H1 (cell line): ENCODE measurements around the gene FBXL12. TPM values are rescaled to one million over a fixed set of nuclear protein-coding genes. Genes with fewer than 3 reads are reported as not detected.
A peak's percentile ranks its signal among the peaks of the same experiment; 100 is the strongest.

Experiments
- CTCF ChIA-PET: fragments of 300-600 bp; sonication (Branson Sonifier 250); formaldehyde crosslinking; loops from one replicate; lab custom pipeline; 2021; ENCODE audit not compliant: partially characterized antibody; lab: Charles Lee
- POLR2A ChIA-PET: fragments of 300-600 bp; sonication (Branson Sonifier 250); formaldehyde crosslinking; loops from one replicate; lab custom pipeline; 2021; ENCODE audit warnings: inconsistent platforms; ENCODE audit not compliant: partially characterized antibody; lab: Charles Lee
- DNase-seq, 2 experiments: peaks; one replicate each; pipeline versions ENCODE4 v3.0.0 to v3.0.0-alpha.2; 2010 to 2022; ENCODE audit warnings: low spot score in 2 of 2, low read depth in 1 of 2, mixed read lengths in 1 of 2
- FAIRE-seq: peaks from 2 replicates; lab custom pipeline; 2011; peaks lifted over from hg19 to GRCh38; lab: Jason Lieb, UNC
- H2AFZ ChIP-seq: 2 replicates; pipeline ENCODE4 v1.8.1; 2012; ENCODE audit warnings: low read length, inconsistent platforms
- H2AK5ac ChIP-seq: 2 replicates; pipeline ENCODE4 v1.6.1; 2013; ENCODE audit warnings: low read depth, low read length
- H2BK120ac ChIP-seq: replicated peaks from 2 replicates; pipeline ENCODE3; 2013; ENCODE audit warnings: low read depth, low read length, inconsistent platforms
- H2BK12ac ChIP-seq: 2 replicates; pipeline ENCODE4 v1.6.1; 2013; ENCODE audit warnings: low read depth, low read length
- H2BK15ac ChIP-seq: 2 replicates; pipeline ENCODE4 v1.6.1; 2013; ENCODE audit warnings: low read length
- H2BK20ac ChIP-seq: 2 replicates; pipeline ENCODE4 v1.6.1; 2013; ENCODE audit warnings: low read length
- H2BK5ac ChIP-seq: 2 replicates; pipeline ENCODE4 v1.6.1; 2013; ENCODE audit warnings: low read depth, low read length
- H3K14ac ChIP-seq: 2 replicates; pipeline ENCODE4 v1.6.1; 2013; ENCODE audit warnings: inconsistent platforms; ENCODE audit not compliant: insufficient read length
- H3K18ac ChIP-seq: 2 replicates; pipeline ENCODE4 v1.6.1; 2013; ENCODE audit warnings: low read length; ENCODE audit errors: extremely low read depth
- H3K23ac ChIP-seq: 2 replicates; pipeline ENCODE4 v1.6.1; 2013; ENCODE audit warnings: inconsistent platforms; ENCODE audit not compliant: insufficient read length
- H3K23me2 ChIP-seq: 2 replicates; pipeline ENCODE4 v1.6.1; 2013; ENCODE audit warnings: low read depth, low read length
- H3K27ac ChIP-seq: 2 replicates; pipeline ENCODE4 v1.6.1; 2011; ENCODE audit warnings: low read depth, low read length, inconsistent platforms
- H3K27me3 ChIP-seq, 4 experiments: replicated peaks in 1 of 4; 1 replicate in 1 of 4; 2 replicates in 3 of 4; pipeline versions ENCODE4 v1.6.1 to v1.8.1; 2011 to 2013; ENCODE audit warnings: low read length in 3 of 4, mild to moderate bottlenecking in 3 of 4, inconsistent platforms in 2 of 4, mixed read lengths in 2 of 4, moderate library complexity in 1 of 4; ENCODE audit not compliant: control insufficient read depth in 3 of 4, insufficient read depth in 3 of 4; ENCODE audit errors: extremely low read depth in 1 of 4
- H3K36me3 ChIP-seq, 4 experiments: 2 replicates each; pipeline versions ENCODE4 v1.6.1 to v1.8.1; 2011 to 2013; ENCODE audit warnings: mild to moderate bottlenecking in 4 of 4, low read length in 3 of 4, moderate library complexity in 2 of 4, control low read depth in 1 of 4, inconsistent platforms in 1 of 4; ENCODE audit not compliant: insufficient read depth in 4 of 4, control insufficient read depth in 2 of 4
- H3K4ac ChIP-seq: replicated peaks from 2 replicates; pipeline ENCODE3; 2013; ENCODE audit warnings: low read length, low read depth, mixed read lengths, inconsistent platforms; ENCODE audit not compliant: insufficient read length
- H3K4me1 ChIP-seq, 4 experiments: replicated peaks in 1 of 4; 1 replicate in 1 of 4; 2 replicates in 3 of 4; pipeline versions ENCODE4 v1.6.1 to v1.8.1; 2011 to 2013; ENCODE audit warnings: low read length in 3 of 4, inconsistent platforms in 2 of 4, mixed read lengths in 1 of 4; ENCODE audit not compliant: insufficient read depth in 4 of 4, control insufficient read depth in 3 of 4
- H3K4me2 ChIP-seq, 2 experiments: 2 replicates each; pipeline versions ENCODE4 v1.6.1 to v1.8.1; 2011 to 2013; ENCODE audit warnings: low read depth in 2 of 2, low read length in 2 of 2, control low read depth in 1 of 2, inconsistent platforms in 1 of 2, mild to moderate bottlenecking in 1 of 2; ENCODE audit not compliant: insufficient read depth in 1 of 2
- H3K4me3 ChIP-seq, 4 experiments: fragments of 200-600, 300-600 bp in 1 of 4; sonication (generic), shearing (Covaris generic), sonication (Bioruptor Twin) in 1 of 4; 2 replicates each; pipeline versions ENCODE4 v1.5.1 to v1.8.1; 2011 to 2016; ENCODE audit warnings: low read length in 4 of 4, low read depth in 3 of 4, control low read depth in 2 of 4, inconsistent platforms in 2 of 4, mild to moderate bottlenecking in 2 of 4, mixed read lengths in 1 of 4, moderate library complexity in 1 of 4; ENCODE audit not compliant: insufficient read depth in 2 of 4; ENCODE audit errors: extremely low read depth in 1 of 4
- H3K56ac ChIP-seq: replicated peaks from 2 replicates; pipeline ENCODE3; 2013; ENCODE audit warnings: low read depth, mild to moderate bottlenecking, mixed read lengths, low read length, inconsistent platforms; ENCODE audit not compliant: insufficient read length
- H3K79me1 ChIP-seq: 2 replicates; pipeline ENCODE4 v1.6.1; 2013; ENCODE audit warnings: low read depth, low read length, control low read depth
- H3K79me2 ChIP-seq, 2 experiments: 2 replicates each; pipeline versions ENCODE4 v1.6.1 to v1.8.1; 2012 to 2013; ENCODE audit warnings: low read length in 2 of 2, mild to moderate bottlenecking in 2 of 2, inconsistent platforms in 1 of 2; ENCODE audit not compliant: insufficient read depth in 2 of 2, control insufficient read depth in 1 of 2
- H3K9ac ChIP-seq, 4 experiments: replicated peaks in 1 of 4; 1 replicate in 1 of 4; 2 replicates in 3 of 4; pipeline versions ENCODE4 v1.6.1 to v1.8.1; 2011 to 2013; ENCODE audit warnings: low read depth in 3 of 4, low read length in 3 of 4, control low read depth in 2 of 4, mild to moderate bottlenecking in 2 of 4, moderate library complexity in 2 of 4, inconsistent platforms in 1 of 4; ENCODE audit errors: extremely low read depth in 1 of 4
- H3K9me3 ChIP-seq, 2 experiments: 2 replicates each; pipeline versions ENCODE4 v1.6.1 to v1.8.1; 2012 to 2013; ENCODE audit warnings: mild to moderate bottlenecking in 2 of 2, moderate library complexity in 2 of 2, control low read depth in 1 of 2, inconsistent platforms in 1 of 2, low read depth in 1 of 2, low read length in 1 of 2, mixed read lengths in 1 of 2; ENCODE audit not compliant: insufficient read depth in 2 of 2
- H4K20me1 ChIP-seq, 2 experiments: replicated peaks in 1 of 2; 2 replicates each; pipeline versions ENCODE3 to v1.8.1; 2011 to 2013; ENCODE audit warnings: inconsistent platforms in 2 of 2, low read length in 2 of 2, mild to moderate bottlenecking in 1 of 2; ENCODE audit not compliant: insufficient read depth in 2 of 2, control insufficient read depth in 1 of 2
- H4K5ac ChIP-seq: 2 replicates; pipeline ENCODE4 v1.6.1; 2013; ENCODE audit warnings: low read length, low read depth, mixed read lengths, inconsistent platforms; ENCODE audit not compliant: insufficient read length
- H4K8ac ChIP-seq: 2 replicates; pipeline ENCODE4 v1.8.0; 2013; ENCODE audit warnings: mild to moderate bottlenecking, moderate library complexity, low read length, inconsistent platforms; ENCODE audit not compliant: insufficient read depth; ENCODE audit errors: extremely low read depth
- H4K91ac ChIP-seq: replicated peaks from 2 replicates; pipeline ENCODE3; 2013; ENCODE audit warnings: low read length, mixed read lengths, inconsistent platforms; ENCODE audit not compliant: insufficient read length
- ASH2L ChIP-seq: fragments of 200-600, 300-600 bp; sonication (generic); IDR thresholded peaks from one replicate; pipeline ENCODE4 v1.7.1; 2017; ENCODE audit warnings: low read length
- ATF3 ChIP-seq: IDR thresholded peaks from 2 replicates; pipeline ENCODE4 v1.6.1; 2011; ENCODE audit warnings: low read depth, mild to moderate bottlenecking, low read length; ENCODE audit not compliant: insufficient read depth
- BACH1 ChIP-seq: IDR thresholded peaks from 2 replicates; pipeline ENCODE4 v1.6.1; 2012; ENCODE audit warnings: low read length, improper control_type of control experiment
- CBX8 ChIP-seq: fragments of 300-800, 300-1000 bp; sonication (generic); IDR thresholded peaks from 2 replicates; pipeline ENCODE4 v1.7.1; 2016; ENCODE audit warnings: low read depth, low read length, borderline replicate concordance
- CEBPB ChIP-seq: IDR thresholded peaks from 2 replicates; pipeline ENCODE4 v1.6.1; 2012; ENCODE audit warnings: low read depth, low read length
- FOSL1 ChIP-seq: IDR thresholded peaks from 2 replicates; pipeline ENCODE4 v1.6.1; 2011; ENCODE audit warnings: mild to moderate bottlenecking, low read depth, low read length, moderate library complexity; ENCODE audit not compliant: insufficient read depth
- KDM1A ChIP-seq: fragments of 200-600, 300-600 bp; sonication (generic); IDR thresholded peaks from 2 replicates; pipeline ENCODE4 v1.7.1; 2016; ENCODE audit warnings: mild to moderate bottlenecking, low read length, borderline replicate concordance
- MAFK ChIP-seq: IDR thresholded peaks from 2 replicates; pipeline ENCODE4 v1.6.1; 2012; ENCODE audit warnings: low read depth, mild to moderate bottlenecking, improper control_type of control experiment, low read length
- NANOG ChIP-seq: IDR thresholded peaks from 2 replicates; pipeline ENCODE4 v1.6.1; 2011; ENCODE audit warnings: low read length, low read depth, mild to moderate bottlenecking, inconsistent platforms; ENCODE audit not compliant: insufficient read depth, poor library complexity, severe bottlenecking
- SIN3A ChIP-seq, 2 experiments: IDR thresholded peaks in 1 of 2; conservative IDR thresholded peaks in 1 of 2; 2 replicates each; pipeline ENCODE4 v1.6.1; 2011 to 2012; ENCODE audit warnings: low read length in 2 of 2, improper control_type of control experiment in 1 of 2, low read depth in 1 of 2, mild to moderate bottlenecking in 1 of 2
- SIRT6 ChIP-seq: IDR thresholded peaks from one replicate; pipeline ENCODE4 v1.7.1; 2012; ENCODE audit warnings: low read length, inconsistent platforms
- WGBS, 2 experiments: shearing (Covaris generic) in 1 of 2; methylation state at CpG; one replicate each; pipeline versions ENCODE4 v1.1.6 to v1.1.7; 2013 to 2015; ENCODE audit warnings: low lambda C conversion rate in 2 of 2, mixed read lengths in 2 of 2, inconsistent platforms in 1 of 2, low coverage in 1 of 2, missing lambda C conversion rate in 1 of 2; ENCODE audit not compliant: insufficient replicate concordance in 2 of 2, insufficient coverage in 1 of 2, insufficient read length in 1 of 2; ENCODE audit errors: extremely low coverage in 1 of 2, missing lambda C conversion rate in 1 of 2; 5-methylcytosine and 5-hydroxymethylcytosine counted together
- polyA plus RNA-seq, 7 experiments: library from polyadenylated mRNA; depleted of rRNA in 3 of 7; stranded (reverse) in 5 of 7; unstranded in 2 of 7; fragments of >200 nt in 5 of 7; fragments of 200-250 nt in 2 of 7; gene quantifications; 1 replicate in 5 of 7; 2 replicates in 1 of 7; 4 replicates in 1 of 7; pipeline versions ENCODE4 v1.2.1 to v1.2.3, GENCODE V29; 2011 to 2013; ENCODE audit warnings: missing spikeins in 2 of 7, mixed read lengths in 2 of 7
- total RNA-seq: library from RNA; stranded (reverse); fragmentation: NEBNext Ultra II Directional; extraction: Animal tissue kit (Norgen Biotek cat#: 25700); gene quantifications from 2 replicates; pipeline ENCODE4 v1.2.1, GENCODE V29; 2021

FBXL12 gene
- total and polyA plus RNA-seq, 2 of the 8 experiments (the other 6 are each of a cell fraction or from before 2014, with no cell fraction given): 24.6 to 62.3 TPM

GRCh38 chr19:9857920-9858746, 39.3 kb upstream of the FBXL12 start:
- no peak for DNase-seq
- POLR2A ChIA-PET: interaction anchor here (1.0 to 1.7 kb wide), 3 partner anchors 11 to 252 kb away, joined by 3 to 4 read pairs (median 3); no protein-coding TSS in a partner anchor
- no peaks in the 10 kb centered on the region; a peak in 1 of 7 replicates for H3K4me1 ChIP-seq
- H4K91ac ChIP-seq: no peak overlapping the region
- no peak overlapping the region for H2BK20ac ChIP-seq
- no peak overlapping the region for H3K4me2 ChIP-seq
- no peak overlapping the region for H3K18ac ChIP-seq
- H2BK12ac ChIP-seq: no peak overlapping the region
- H3K36me3 ChIP-seq: peaks cover 0 to 12% (median 9%) of the 10 kb centered on the region in 4 experiments; a peak in 5 of 8 replicates
- no peak overlapping the region for H3K27ac ChIP-seq
- H2AFZ ChIP-seq: no peak overlapping the region
- no peaks in the 10 kb centered on the region; the same call in 1 of the 2 replicates for H3K79me1 ChIP-seq
- H4K20me1 ChIP-seq: peaks cover 1 to 5% of the 10 kb centered on the region in 2 experiments
- H2BK15ac ChIP-seq: no peak overlapping the region
- H2BK5ac ChIP-seq: peak overlapping the region; percentile 44
- H4K5ac ChIP-seq: no peak overlapping the region
- no peaks in the 10 kb centered on the region for H3K27me3 ChIP-seq
- no peak overlapping the region for H3K23ac ChIP-seq
- no peak overlapping the region for H2AK5ac ChIP-seq
- CTCF ChIA-PET: interaction anchor here (1.2 to 3.5 kb wide), 2 partner anchors 9 to 10 kb away, joined by 3 to 18 read pairs; no protein-coding TSS in a partner anchor
- no peak overlapping the region for H3K56ac ChIP-seq
- H4K8ac ChIP-seq: no peak overlapping the region
- no peaks in the 10 kb centered on the region for H3K9me3 ChIP-seq
- H3K23me2 ChIP-seq: no peaks in the 10 kb centered on the region
- H3K9ac ChIP-seq: no peak overlapping the region
- H3K14ac ChIP-seq: no peak overlapping the region
- H3K79me2 ChIP-seq: no peaks in the 10 kb centered on the region
- WGBS, 2 experiments: 90% methylated on average over 9 of the region's 10 CpGs; no CpG with 5 or more reads in 1 of the 2 experiments
- H3K4ac ChIP-seq: no peak overlapping the region
- no peak overlapping the region for H2BK120ac ChIP-seq
- H3K4me3 ChIP-seq: no peak overlapping the region
- FAIRE-seq: no peak
- TF ChIP-seq ASH2L (no peak), KDM1A (no peak), SIN3A (conservative IDR thresholded peaks at IDR 0.05 in 1 of 2, IDR thresholded peaks at IDR 0.05 in 1 of 2; ENCODE audit: low read depth in 1 of 2, low read length in 2 of 2) (no peak), BACH1 (no peak), SIRT6 (no peak), FOSL1 (no peak), CBX8 (no peak), CEBPB (no peak), ATF3 (no peak), NANOG (no peak), MAFK (no peak)
